ENCODE measurements around the gene ARHGAP42.

DNA sequence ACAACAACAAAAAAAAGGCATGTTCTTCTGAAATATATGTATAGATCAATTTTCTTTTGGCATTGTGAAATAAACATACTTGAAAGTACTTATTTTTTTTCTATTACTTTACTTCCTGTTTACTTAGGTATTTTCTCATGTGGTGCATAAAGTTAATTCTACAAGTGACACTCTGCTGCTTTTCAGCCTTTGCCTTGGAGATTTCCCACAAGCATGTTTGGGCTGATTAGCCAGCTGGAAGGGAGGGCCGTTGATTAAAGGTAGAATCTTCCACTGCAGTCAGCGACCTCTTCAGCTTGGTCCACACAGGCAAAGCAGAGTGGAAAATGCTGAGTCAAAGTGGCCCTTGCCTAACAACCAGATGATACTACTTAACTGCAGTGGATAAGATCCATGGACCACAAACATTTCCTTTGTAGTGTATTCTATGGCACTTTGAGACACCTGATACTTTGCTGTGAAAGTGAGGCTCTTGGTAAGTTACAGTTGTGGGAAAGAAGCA is 176.0 kb downstream of the ARHGAP42 start:
- TF ChIP-seq, protein P1, sequence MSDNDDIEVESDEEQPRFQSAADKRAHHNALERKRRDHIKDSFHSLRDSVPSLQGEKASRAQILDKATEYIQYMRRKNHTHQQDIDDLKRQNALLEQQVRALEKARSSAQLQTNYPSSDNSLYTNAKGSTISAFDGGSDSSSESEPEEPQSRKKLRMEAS (IDR thresholded peaks at IDR 0.05; ENCODE audit: low read depth, low read length) = no peak
- TF ChIP-seq, protein P2, sequence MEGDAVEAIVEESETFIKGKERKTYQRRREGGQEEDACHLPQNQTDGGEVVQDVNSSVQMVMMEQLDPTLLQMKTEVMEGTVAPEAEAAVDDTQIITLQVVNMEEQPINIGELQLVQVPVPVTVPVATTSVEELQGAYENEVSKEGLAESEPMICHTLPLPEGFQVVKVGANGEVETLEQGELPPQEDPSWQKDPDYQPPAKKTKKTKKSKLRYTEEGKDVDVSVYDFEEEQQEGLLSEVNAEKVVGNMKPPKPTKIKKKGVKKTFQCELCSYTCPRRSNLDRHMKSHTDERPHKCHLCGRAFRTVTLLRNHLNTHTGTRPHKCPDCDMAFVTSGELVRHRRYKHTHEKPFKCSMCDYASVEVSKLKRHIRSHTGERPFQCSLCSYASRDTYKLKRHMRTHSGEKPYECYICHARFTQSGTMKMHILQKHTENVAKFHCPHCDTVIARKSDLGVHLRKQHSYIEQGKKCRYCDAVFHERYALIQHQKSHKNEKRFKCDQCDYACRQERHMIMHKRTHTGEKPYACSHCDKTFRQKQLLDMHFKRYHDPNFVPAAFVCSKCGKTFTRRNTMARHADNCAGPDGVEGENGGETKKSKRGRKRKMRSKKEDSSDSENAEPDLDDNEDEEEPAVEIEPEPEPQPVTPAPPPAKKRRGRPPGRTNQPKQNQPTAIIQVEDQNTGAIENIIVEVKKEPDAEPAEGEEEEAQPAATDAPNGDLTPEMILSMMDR (IDR thresholded peaks at IDR 0.05; ENCODE audit: low read depth, low read length) = no peak
- no peak for TF ChIP-seq POLR2A (IDR thresholded peaks at IDR 0.05; ENCODE audit: extremely low read depth, insufficient read length)
- no peak for TF ChIP-seq MYC (IDR thresholded peaks at IDR 0.05; ENCODE audit: low read depth, low read length)
